ENCODE results near the gene SASH1. TPM values are rescaled to one million over a fixed set of nuclear protein-coding genes. Genes with fewer than 3 reads are reported as not detected.

Gene SASH1
- total and polyA plus RNA-seq, 2 experiments from 2014 or later: 7.5 to 7.8 TPM

DNA sequence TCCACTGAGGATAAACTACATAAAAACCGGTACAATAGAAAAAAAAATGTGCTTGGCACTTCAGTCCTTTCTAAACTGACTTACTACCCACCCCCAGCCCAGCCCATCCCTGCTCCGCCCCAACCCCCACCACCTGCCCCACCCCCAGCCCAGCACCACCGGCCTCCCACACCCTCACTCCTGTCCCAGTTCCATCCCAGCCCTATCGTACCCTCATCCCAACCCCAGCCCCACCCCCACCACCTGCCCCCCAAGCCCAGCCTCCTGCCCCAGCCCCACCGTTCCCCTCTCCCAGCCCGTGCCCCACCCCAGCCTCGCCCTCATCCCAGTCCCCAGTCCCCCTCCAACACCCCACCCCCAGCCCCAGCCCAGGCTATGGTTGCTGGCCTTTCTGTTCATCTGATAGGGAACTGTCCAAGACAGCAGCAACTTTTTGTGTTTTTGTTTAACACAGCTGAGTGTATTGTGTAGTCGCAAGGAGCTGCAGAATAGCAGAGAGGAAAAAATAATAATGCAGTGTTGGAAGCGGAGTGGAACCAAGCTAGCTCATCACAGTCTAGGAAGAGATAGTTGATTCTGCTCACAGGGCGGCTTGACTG lies 61.9 kb downstream of the SASH1 start:
- H3K4me1 ChIP-seq (ENCODE audit: insufficient read depth): no peaks in the 10 kb centered on the region
- H3K4me3 ChIP-seq: no peak overlapping the region
- no peaks in the 10 kb centered on the region for H3K36me3 ChIP-seq (replicated peaks; ENCODE audit: insufficient read depth, low read depth)
- no peak overlapping the region for H2AFZ ChIP-seq
- WGBS (ENCODE audit: low lambda C conversion rate, missing lambda C conversion rate): 88% methylated on average over 7 of the region's 10 CpGs
- H3K4me2 ChIP-seq: no peak overlapping the region
- TF ChIP-seq, protein P1, sequence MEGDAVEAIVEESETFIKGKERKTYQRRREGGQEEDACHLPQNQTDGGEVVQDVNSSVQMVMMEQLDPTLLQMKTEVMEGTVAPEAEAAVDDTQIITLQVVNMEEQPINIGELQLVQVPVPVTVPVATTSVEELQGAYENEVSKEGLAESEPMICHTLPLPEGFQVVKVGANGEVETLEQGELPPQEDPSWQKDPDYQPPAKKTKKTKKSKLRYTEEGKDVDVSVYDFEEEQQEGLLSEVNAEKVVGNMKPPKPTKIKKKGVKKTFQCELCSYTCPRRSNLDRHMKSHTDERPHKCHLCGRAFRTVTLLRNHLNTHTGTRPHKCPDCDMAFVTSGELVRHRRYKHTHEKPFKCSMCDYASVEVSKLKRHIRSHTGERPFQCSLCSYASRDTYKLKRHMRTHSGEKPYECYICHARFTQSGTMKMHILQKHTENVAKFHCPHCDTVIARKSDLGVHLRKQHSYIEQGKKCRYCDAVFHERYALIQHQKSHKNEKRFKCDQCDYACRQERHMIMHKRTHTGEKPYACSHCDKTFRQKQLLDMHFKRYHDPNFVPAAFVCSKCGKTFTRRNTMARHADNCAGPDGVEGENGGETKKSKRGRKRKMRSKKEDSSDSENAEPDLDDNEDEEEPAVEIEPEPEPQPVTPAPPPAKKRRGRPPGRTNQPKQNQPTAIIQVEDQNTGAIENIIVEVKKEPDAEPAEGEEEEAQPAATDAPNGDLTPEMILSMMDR (IDR thresholded peaks at IDR 0.05; ENCODE audit: poor library complexity): no peak
- TF ChIP-seq EZH2phosphoT487 (IDR thresholded peaks at IDR 0.05; ENCODE audit: low read depth, severe bottlenecking, unreplicated experiment) (no peak), EZH2 (IDR thresholded peaks at IDR 0.05; ENCODE audit: borderline replicate concordance) (no peak)
- H3K27me3 ChIP-seq: no peaks in the 10 kb centered on the region
- H3K27ac ChIP-seq: no peak overlapping the region
- H3K79me2 ChIP-seq: no peaks in the 10 kb centered on the region
- H3K9me2 ChIP-seq (replicated peaks; ENCODE audit: insufficient read depth): no peaks in the 10 kb centered on the region
- H3K9me3 ChIP-seq (ENCODE audit: low read depth): no peaks in the 10 kb centered on the region
- no peak for DNase-seq (ENCODE audit: low spot score)
- no peaks in the 10 kb centered on the region for H4K20me1 ChIP-seq (ENCODE audit: insufficient read depth, poor library complexity, severe bottlenecking)

DNA sequence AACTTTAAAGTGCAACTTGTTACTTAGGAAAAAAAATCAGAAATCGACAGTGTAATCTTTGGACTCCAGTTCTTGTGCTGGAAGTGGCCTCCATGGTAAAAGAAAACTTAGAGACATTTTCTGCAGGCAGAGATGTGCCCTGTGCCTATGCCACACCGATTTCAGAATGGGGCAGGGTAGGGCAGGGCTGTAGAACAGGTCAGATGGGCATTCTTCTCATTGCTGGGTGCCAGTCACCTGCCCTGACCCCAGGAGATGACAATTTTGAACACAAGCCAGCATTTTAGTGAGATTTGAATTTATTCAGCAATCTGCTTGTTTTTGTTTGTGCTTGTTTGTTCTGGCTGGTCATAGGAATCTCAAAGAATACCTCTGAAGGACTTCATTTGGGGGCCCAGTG lies 63.3 kb downstream of the SASH1 start:
- no peaks in the 10 kb centered on the region for H3K4me1 ChIP-seq (ENCODE audit: insufficient read depth)
- H3K9me2 ChIP-seq (replicated peaks; ENCODE audit: insufficient read depth): no peaks in the 10 kb centered on the region
- WGBS (ENCODE audit: low lambda C conversion rate, missing lambda C conversion rate): 89% methylated on average over 2 of the region's 2 CpGs
- H3K36me3 ChIP-seq (replicated peaks; ENCODE audit: insufficient read depth, low read depth): no peaks in the 10 kb centered on the region
- no peak overlapping the region for H2AFZ ChIP-seq
- H4K20me1 ChIP-seq (ENCODE audit: insufficient read depth, poor library complexity, severe bottlenecking): no peaks in the 10 kb centered on the region
- no peak overlapping the region for H3K4me3 ChIP-seq
- H3K9me3 ChIP-seq (ENCODE audit: low read depth): no peaks in the 10 kb centered on the region
- H3K4me2 ChIP-seq: no peak overlapping the region
- no peaks in the 10 kb centered on the region for H3K79me2 ChIP-seq
- H3K27me3 ChIP-seq: no peaks in the 10 kb centered on the region
- DNase-seq (ENCODE audit: low spot score): no peak
- H3K27ac ChIP-seq: no peak overlapping the region
- TF ChIP-seq, protein P1 (IDR thresholded peaks at IDR 0.05; ENCODE audit: poor library complexity): no peak
- no peak for TF ChIP-seq EZH2 (IDR thresholded peaks at IDR 0.05; ENCODE audit: borderline replicate concordance)
- TF ChIP-seq EZH2phosphoT487 (IDR thresholded peaks at IDR 0.05; ENCODE audit: low read depth, severe bottlenecking, unreplicated experiment): no peak

DNA sequence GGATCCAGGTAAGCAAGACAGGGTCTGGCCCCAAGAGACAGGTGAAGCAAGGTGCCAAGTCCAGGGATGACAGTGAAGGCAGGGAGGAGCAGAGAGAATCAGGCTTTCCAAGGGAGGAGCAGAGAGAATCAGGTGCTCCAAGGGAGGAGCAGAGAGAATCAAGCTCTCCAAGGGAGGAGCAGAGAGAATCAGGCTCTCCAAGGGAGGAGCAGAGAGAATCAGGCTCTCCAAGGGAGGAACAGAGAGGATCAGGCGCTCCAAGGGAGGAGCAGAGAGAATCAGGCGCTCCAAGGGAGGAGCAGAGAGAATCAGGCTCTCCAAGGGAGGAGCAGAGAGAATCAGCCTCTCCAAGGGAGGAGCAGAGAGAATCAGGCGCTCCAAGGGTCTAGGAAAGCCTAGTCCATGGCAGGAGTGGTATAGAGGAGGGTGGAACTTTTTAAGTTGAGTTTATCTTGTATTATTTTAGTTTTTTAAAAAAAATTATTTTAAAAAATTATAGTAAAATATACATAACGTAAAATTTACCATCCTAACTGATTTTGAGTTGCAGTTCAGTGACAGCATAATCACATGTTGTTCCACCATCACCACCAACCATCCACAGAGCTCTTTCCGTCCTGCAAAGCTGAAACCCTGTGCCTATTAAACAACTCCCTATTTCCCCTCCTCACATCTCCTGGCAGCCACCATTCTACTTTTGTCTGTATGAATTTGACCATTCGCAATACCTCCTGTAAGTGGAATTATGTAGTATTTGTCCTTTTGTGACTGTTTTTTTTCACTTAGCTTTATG lies 64.1 kb downstream of the SASH1 start:
- Histone ChIP-seq H3K27me3 (no peaks in the 10 kb centered on the region), H3K9me3 (ENCODE audit: low read depth) (no peaks in the 10 kb centered on the region), H3K4me3 (no peak overlapping the region), H3K27ac (no peak overlapping the region), H3K9me2 (replicated peaks; ENCODE audit: insufficient read depth) (no peaks in the 10 kb centered on the region), H3K4me2 (no peak overlapping the region), H3K79me2 (no peaks in the 10 kb centered on the region), H3K36me3 (replicated peaks; ENCODE audit: insufficient read depth, low read depth) (no peaks in the 10 kb centered on the region), H2AFZ (no peak overlapping the region), H3K4me1 (ENCODE audit: insufficient read depth) (no peaks in the 10 kb centered on the region), H4K20me1 (ENCODE audit: insufficient read depth, poor library complexity, severe bottlenecking) (no peaks in the 10 kb centered on the region)
- 97% methylated on average over 6 of the region's 6 CpGs for WGBS (ENCODE audit: low lambda C conversion rate, missing lambda C conversion rate)
- DNase-seq (ENCODE audit: low spot score): no peak
- no peak for TF ChIP-seq EZH2phosphoT487 (IDR thresholded peaks at IDR 0.05; ENCODE audit: low read depth, severe bottlenecking, unreplicated experiment)
- TF ChIP-seq, protein P1 (IDR thresholded peaks at IDR 0.05; ENCODE audit: poor library complexity): no peak
